HepG2 (cell line): ENCODE data around the gene SPATA21. TPM values are rescaled to one million over a fixed set of nuclear protein-coding genes. Genes with fewer than 3 reads are reported as not detected.

ENCODE experiments used
- ATAC-seq: fragments of 200-7000 bp; cut with Tn5 transposase; 3 replicates; pipeline ENCODE4 v1.9.1; 2020; ENCODE audit warnings: mild to moderate bottlenecking, moderate library complexity
- BruUV-seq: library from RNA; stranded (reverse); fragments of 400-500 nt; replicated peaks from 2 replicates; lab custom pipeline; 2021; lab: Mats Ljungman, UMichigan
- CTCF ChIA-PET: fragments of 300-600 bp; formaldehyde crosslinking; extraction: SDS; loops from one replicate; lab custom pipeline; 2021; ENCODE audit warnings: low total read pairs, inconsistent platforms, low intra/inter-chr PET ratio; lab: Yijun Ruan, JAX
- POLR2A ChIA-PET: fragments of 350-600 bp; sonication (Branson Sonifier 250); formaldehyde crosslinking; loops from one replicate; lab custom pipeline; 2020; ENCODE audit warnings: antibody characterized with exemption, inconsistent platforms; lab: Yijun Ruan, JAX
- DNase-seq: peaks from one replicate; pipeline ENCODE4 v3.0.0-alpha.2; 2015; ENCODE audit warnings: low spot score
- FAIRE-seq: peaks from 3 replicates; lab custom pipeline; 2011; peaks lifted over from hg19 to GRCh38; lab: Jason Lieb, UNC
- H2AFZ ChIP-seq: one replicate; pipeline ENCODE4 v1.6.1; 2011; ENCODE audit warnings: low read length, inconsistent platforms
- H3K27ac ChIP-seq: fragments of 300-600 bp; 3 replicates; pipeline ENCODE4 v1.8.0; 2011; ENCODE audit warnings: mixed run types, mild to moderate bottlenecking, mixed read lengths, low read length, inconsistent platforms; ENCODE audit not compliant: insufficient read depth; ENCODE audit errors: extremely low read length
- H3K27me3 ChIP-seq, 2 experiments: fragments of 200-600 bp in 1 of 2; 2 replicates in 1 of 2; 3 replicates in 1 of 2; pipeline versions ENCODE4 v1.6.0 to v1.8.0; 2011; ENCODE audit warnings: low read length in 2 of 2, mild to moderate bottlenecking in 2 of 2, moderate library complexity in 2 of 2, inconsistent platforms in 1 of 2; ENCODE audit not compliant: insufficient read depth in 2 of 2, control insufficient read depth in 1 of 2
- H3K36me3 ChIP-seq, 2 experiments: fragments of 200-600 bp in 1 of 2; replicated peaks in 1 of 2; 2 replicates in 1 of 2; 3 replicates in 1 of 2; pipeline versions ENCODE4 v1.5.1 to v1.8.0; 2011; ENCODE audit warnings: low read length in 2 of 2, inconsistent platforms in 1 of 2; ENCODE audit not compliant: insufficient read depth in 2 of 2, control insufficient read depth in 1 of 2
- H3K4me1 ChIP-seq: 2 replicates; pipeline ENCODE4 v1.5.1; 2012; ENCODE audit warnings: low read length, inconsistent platforms; ENCODE audit not compliant: insufficient read depth
- H3K4me2 ChIP-seq: 2 replicates; pipeline ENCODE4 v1.6.0; 2011; ENCODE audit warnings: low read depth, low read length, inconsistent platforms
- H3K4me3 ChIP-seq, 3 experiments: fragments of 200-600 bp in 1 of 3; sonication (generic), shearing (Covaris generic) in 1 of 3; replicated peaks in 1 of 3; 2 replicates each; pipeline ENCODE4 v1.5.1; 2011 to 2016; ENCODE audit warnings: low read length in 3 of 3, inconsistent platforms in 2 of 3, low read depth in 2 of 3, mild to moderate bottlenecking in 2 of 3, control low read depth in 1 of 3, mixed read lengths in 1 of 3; ENCODE audit not compliant: insufficient read depth in 1 of 3
- H3K79me2 ChIP-seq: one replicate; pipeline ENCODE4 v1.6.1; 2011; ENCODE audit warnings: low read length, inconsistent platforms; ENCODE audit not compliant: insufficient read depth
- H3K9ac ChIP-seq: 2 replicates; pipeline ENCODE4 v1.6.0; 2011; ENCODE audit warnings: mild to moderate bottlenecking, low read depth, low read length, inconsistent platforms; ENCODE audit not compliant: insufficient read depth
- H3K9me3 ChIP-seq: 2 replicates; pipeline ENCODE4 v1.5.1; 2012; ENCODE audit warnings: mild to moderate bottlenecking, low read length
- H4K20me1 ChIP-seq: 2 replicates; pipeline ENCODE4 v1.6.0; 2011; ENCODE audit warnings: inconsistent platforms, mild to moderate bottlenecking, low read length, moderate library complexity; ENCODE audit not compliant: insufficient read depth
- GLI4 ChIP-seq: sonication (generic); formaldehyde crosslinking; IDR thresholded peaks from 2 replicates; pipeline ENCODE4 v1.5.1; 2020; ENCODE audit warnings: missing genetic modification reagents, mild to moderate bottlenecking, moderate library complexity, borderline replicate concordance
- MED8 ChIP-seq: sonication (generic); formaldehyde crosslinking; IDR thresholded peaks from 2 replicates; pipeline ENCODE4 v1.8.1; 2023; ENCODE audit warnings: mild to moderate bottlenecking, missing genetic modification reagents; ENCODE audit not compliant: insufficient replicate concordance
- MTF1 ChIP-seq: sonication (generic); formaldehyde crosslinking; IDR thresholded peaks from 2 replicates; pipeline ENCODE4 v1.5.0; 2020; ENCODE audit warnings: missing genetic modification reagents
- ZNF230 ChIP-seq: sonication (generic); formaldehyde crosslinking; IDR thresholded peaks from 2 replicates; pipeline ENCODE4 v1.4.0; 2020; ENCODE audit warnings: mild to moderate bottlenecking, missing genetic modification reagents
- ZNF589 ChIP-seq: sonication (generic); formaldehyde crosslinking; conservative IDR thresholded peaks from 2 replicates; pipeline ENCODE4 v1.8.0; 2022; ENCODE audit warnings: mild to moderate bottlenecking, moderate library complexity, missing genetic modification reagents
- ZNF839 ChIP-seq: sonication (generic); formaldehyde crosslinking; IDR thresholded peaks from 2 replicates; pipeline ENCODE4 v1.4.0; 2020; ENCODE audit warnings: missing genetic modification reagents, mild to moderate bottlenecking, borderline replicate concordance
- ZNF878 ChIP-seq: sonication (generic); formaldehyde crosslinking; IDR thresholded peaks from 2 replicates; pipeline ENCODE4 v1.8.1; 2023; ENCODE audit warnings: mild to moderate bottlenecking, missing genetic modification reagents, moderate library complexity
- ZZZ3 ChIP-seq: sonication (generic); formaldehyde crosslinking; IDR thresholded peaks from 2 replicates; pipeline ENCODE4 v1.4.0; 2020; ENCODE audit warnings: missing genetic modification reagents, mild to moderate bottlenecking, borderline replicate concordance
- WGBS: methylation state at CpG from one replicate; pipeline ENCODE4 v1.1.6; 2017; ENCODE audit warnings: low lambda C conversion rate; 5-methylcytosine and 5-hydroxymethylcytosine counted together
- in situ Hi-C: cut with HindIII; loops from 2 replicates; pipeline ENCODE4 v1.10.0; 2017; ENCODE audit warnings: low pct_unique_long_range_greater_than_20kb; ENCODE audit not compliant: extremely low pct_ligation_motif_present
- intact Hi-C: fragments of 100-400 bp; cut with micrococcal nuclease; formaldehyde crosslinking; loops from one replicate; pipeline ENCODE4 v1.10.0; 2022; ENCODE audit not compliant: unreplicated experiment
- polyA plus RNA-seq, 8 experiments: library from polyadenylated mRNA; depleted of rRNA in 3 of 8; stranded (reverse) in 7 of 8; unstranded in 1 of 8; fragments of >200 nt; fragmentation: Illumina TruSeq in 4 of 8; extraction: Trizol in 4 of 8; gene quantifications; 2 replicates each; pipeline versions ENCODE4 v1.2.1 to v1.2.3, GENCODE V29; 2011 to 2016; ENCODE audit warnings: low read depth in 4 of 8, missing spikeins in 1 of 8, mixed read lengths in 1 of 8; ENCODE audit not compliant: insufficient read depth in 1 of 8
- total RNA-seq, 5 experiments: library from RNA; depleted of rRNA; stranded (reverse); fragments of >200 nt; fragmentation: Illumina TruSeq; extraction: Trizol; gene quantifications; 2 replicates each; pipeline ENCODE4 v1.2.3, GENCODE V29; 2016; ENCODE audit warnings: low read depth in 1 of 5
- TF ChIP-seq, protein P1 (sequence below): IDR thresholded peaks from 2 replicates; pipeline ENCODE4 v1.6.1; 2016
- TF ChIP-seq, protein P2 (sequence below): sonication (generic); formaldehyde crosslinking; IDR thresholded peaks from 2 replicates; pipeline ENCODE4 v1.8.1; 2023; ENCODE audit warnings: missing genetic modification reagents, mild to moderate bottlenecking, borderline replicate concordance
- TF ChIP-seq, protein P3 (sequence below): sonication (generic); formaldehyde crosslinking; conservative IDR thresholded peaks from 2 replicates; pipeline ENCODE4 v1.8.0; 2022; ENCODE audit warnings: mild to moderate bottlenecking, moderate library complexity, missing genetic modification reagents
- TF ChIP-seq, protein P4 (sequence below): sonication (generic); formaldehyde crosslinking; IDR thresholded peaks from 2 replicates; pipeline ENCODE4 v1.8.0; 2022; ENCODE audit warnings: mild to moderate bottlenecking, missing genetic modification reagents
- TF ChIP-seq, protein P5 (sequence below): sonication (generic); formaldehyde crosslinking; IDR thresholded peaks from 2 replicates; pipeline ENCODE4 v1.4.0; 2020; ENCODE audit warnings: mild to moderate bottlenecking, missing genetic modification reagents

SPATA21 gene
- total and polyA plus RNA-seq, 2 of the 13 experiments (the other 11 are each of a cell fraction or from before 2014, with no cell fraction given), result 0.80 to 1.4 TPM

DNA sequence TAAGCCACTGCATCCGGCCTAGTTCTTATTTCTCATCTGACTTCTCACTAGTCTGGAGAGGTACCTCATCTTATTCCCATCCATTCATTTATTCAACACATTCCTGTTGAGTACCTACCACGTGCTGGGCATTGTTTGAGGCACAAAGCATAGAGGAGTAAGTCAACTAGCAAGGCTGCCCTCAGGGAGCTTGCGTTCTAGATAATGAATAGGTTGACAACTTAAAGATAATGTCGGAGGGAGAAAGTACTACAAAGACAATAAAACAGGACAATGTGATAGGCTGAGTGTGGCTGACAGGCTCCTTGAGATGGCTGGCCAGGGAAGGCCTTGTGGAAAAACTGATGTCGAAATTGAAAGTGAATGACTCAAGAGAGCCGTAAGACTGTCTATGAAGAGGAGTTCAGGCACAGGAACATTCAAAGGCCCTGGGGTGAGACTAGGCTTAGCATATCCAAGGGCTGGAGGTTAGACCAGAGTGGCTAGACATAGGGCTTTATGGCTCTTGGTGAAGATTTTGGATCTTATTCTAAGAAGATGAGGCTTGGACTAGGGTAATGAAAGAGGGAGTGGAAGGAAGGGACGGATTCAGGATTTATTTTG is 18.3 kb downstream of the SPATA21 start (continued):
- no peak for TF ChIP-seq ZNF230 (CRISPR knock-in tag)
- no peak for TF ChIP-seq ZNF839 (CRISPR knock-in tag)
- no peak for TF ChIP-seq ZZZ3 (CRISPR knock-in tag)
- no peak for TF ChIP-seq MTF1

DNA sequence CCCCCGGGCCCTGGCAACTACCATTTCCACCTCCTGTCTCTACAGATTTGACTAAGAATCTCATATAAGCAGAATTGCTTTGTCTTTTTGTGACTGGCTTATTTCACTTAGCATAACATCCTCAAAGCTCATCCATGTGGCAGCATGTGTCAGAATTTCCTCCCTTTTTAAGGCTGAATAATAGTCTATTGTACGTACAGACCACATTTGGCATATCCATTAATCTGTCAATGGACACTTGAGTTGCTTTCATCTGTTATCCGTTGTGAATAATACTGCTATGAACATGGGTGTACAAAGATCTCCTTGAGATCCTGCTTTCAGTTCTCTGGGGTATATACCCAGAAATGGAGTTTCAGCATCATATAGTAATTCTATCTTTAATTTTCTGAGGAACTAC is 24.0 kb downstream of the SPATA21 start:
- Histone ChIP-seq H3K4me3 (no peak overlapping the region), H4K20me1 (no peaks in the 10 kb centered on the region), H2AFZ (no peak overlapping the region), H3K4me2 (no peak overlapping the region), H3K79me2 (no peaks in the 10 kb centered on the region), H3K36me3 (no peaks in the 10 kb centered on the region), H3K4me1 (peaks cover 17% of the 10 kb centered on the region), H3K9ac (no peak overlapping the region), H3K9me3 (no peaks in the 10 kb centered on the region), H3K27ac (no peak overlapping the region), H3K27me3 (no peaks in the 10 kb centered on the region; a peak in 1 of 5 replicates)
- BruUV-seq, result no TSS peak
- DNase-seq, result no peak
- ATAC-seq, result no peak
- intact Hi-C loops, result no loop called here
- in situ Hi-C loops, result no loop called here
- POLR2A ChIA-PET, result no interaction called here
- 81% methylated on average over 3 of the region's 3 CpGs for WGBS
- FAIRE-seq, result no peak
- CTCF ChIA-PET, result no interaction called here
- no peak for TF ChIP-seq GLI4
- no peak for TF ChIP-seq MED8 (CRISPR knock-in tag)
- TF ChIP-seq, protein P1, sequence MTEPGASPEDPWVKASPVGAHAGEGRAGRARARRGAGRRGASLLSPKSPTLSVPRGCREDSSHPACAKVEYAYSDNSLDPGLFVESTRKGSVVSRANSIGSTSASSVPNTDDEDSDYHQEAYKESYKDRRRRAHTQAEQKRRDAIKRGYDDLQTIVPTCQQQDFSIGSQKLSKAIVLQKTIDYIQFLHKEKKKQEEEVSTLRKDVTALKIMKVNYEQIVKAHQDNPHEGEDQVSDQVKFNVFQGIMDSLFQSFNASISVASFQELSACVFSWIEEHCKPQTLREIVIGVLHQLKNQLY (CRISPR knock-in tag), result no peak
- TF ChIP-seq, protein P2, sequence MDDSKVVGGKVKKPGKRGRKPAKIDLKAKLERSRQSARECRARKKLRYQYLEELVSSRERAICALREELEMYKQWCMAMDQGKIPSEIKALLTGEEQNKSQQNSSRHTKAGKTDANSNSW (CRISPR knock-in tag), result no peak
- no peak for TF ChIP-seq ZNF878 (CRISPR knock-in tag)
- TF ChIP-seq, protein P3, sequence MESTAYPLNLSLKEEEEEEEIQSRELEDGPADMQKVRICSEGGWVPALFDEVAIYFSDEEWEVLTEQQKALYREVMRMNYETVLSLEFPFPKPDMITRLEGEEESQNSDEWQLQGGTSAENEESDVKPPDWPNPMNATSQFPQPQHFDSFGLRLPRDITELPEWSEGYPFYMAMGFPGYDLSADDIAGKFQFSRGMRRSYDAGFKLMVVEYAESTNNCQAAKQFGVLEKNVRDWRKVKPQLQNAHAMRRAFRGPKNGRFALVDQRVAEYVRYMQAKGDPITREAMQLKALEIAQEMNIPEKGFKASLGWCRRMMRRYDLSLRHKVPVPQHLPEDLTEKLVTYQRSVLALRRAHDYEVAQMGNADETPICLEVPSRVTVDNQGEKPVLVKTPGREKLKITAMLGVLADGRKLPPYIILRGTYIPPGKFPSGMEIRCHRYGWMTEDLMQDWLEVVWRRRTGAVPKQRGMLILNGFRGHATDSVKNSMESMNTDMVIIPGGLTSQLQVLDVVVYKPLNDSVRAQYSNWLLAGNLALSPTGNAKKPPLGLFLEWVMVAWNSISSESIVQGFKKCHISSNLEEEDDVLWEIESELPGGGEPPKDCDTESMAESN (CRISPR knock-in tag), result no peak
- TF ChIP-seq, protein P4, sequence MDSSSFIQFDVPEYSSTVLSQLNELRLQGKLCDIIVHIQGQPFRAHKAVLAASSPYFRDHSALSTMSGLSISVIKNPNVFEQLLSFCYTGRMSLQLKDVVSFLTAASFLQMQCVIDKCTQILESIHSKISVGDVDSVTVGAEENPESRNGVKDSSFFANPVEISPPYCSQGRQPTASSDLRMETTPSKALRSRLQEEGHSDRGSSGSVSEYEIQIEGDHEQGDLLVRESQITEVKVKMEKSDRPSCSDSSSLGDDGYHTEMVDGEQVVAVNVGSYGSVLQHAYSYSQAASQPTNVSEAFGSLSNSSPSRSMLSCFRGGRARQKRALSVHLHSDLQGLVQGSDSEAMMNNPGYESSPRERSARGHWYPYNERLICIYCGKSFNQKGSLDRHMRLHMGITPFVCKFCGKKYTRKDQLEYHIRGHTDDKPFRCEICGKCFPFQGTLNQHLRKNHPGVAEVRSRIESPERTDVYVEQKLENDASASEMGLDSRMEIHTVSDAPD (CRISPR knock-in tag), result no peak
- TF ChIP-seq, protein P5, sequence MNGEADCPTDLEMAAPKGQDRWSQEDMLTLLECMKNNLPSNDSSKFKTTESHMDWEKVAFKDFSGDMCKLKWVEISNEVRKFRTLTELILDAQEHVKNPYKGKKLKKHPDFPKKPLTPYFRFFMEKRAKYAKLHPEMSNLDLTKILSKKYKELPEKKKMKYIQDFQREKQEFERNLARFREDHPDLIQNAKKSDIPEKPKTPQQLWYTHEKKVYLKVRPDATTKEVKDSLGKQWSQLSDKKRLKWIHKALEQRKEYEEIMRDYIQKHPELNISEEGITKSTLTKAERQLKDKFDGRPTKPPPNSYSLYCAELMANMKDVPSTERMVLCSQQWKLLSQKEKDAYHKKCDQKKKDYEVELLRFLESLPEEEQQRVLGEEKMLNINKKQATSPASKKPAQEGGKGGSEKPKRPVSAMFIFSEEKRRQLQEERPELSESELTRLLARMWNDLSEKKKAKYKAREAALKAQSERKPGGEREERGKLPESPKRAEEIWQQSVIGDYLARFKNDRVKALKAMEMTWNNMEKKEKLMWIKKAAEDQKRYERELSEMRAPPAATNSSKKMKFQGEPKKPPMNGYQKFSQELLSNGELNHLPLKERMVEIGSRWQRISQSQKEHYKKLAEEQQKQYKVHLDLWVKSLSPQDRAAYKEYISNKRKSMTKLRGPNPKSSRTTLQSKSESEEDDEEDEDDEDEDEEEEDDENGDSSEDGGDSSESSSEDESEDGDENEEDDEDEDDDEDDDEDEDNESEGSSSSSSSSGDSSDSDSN, result no peak
- no peak for TF ChIP-seq ZNF589
